Coronary artery (tissue), 2 donors: ENCODE measurements around the gene PRKCH.

Source experiments
- DNase-seq: peaks from one replicate; pipeline ENCODE4 v3.0.0-alpha.2; 2017; ENCODE audit warnings: low spot score
- H3K27ac ChIP-seq, 2 donors: fragments of 200-600 bp; sonication (generic); one replicate each; pipeline ENCODE4 v1.5.1; 2016 to 2019
- H3K4me3 ChIP-seq: fragments of 200-600 bp; sonication (generic); 2 replicates; pipeline ENCODE4 v1.5.1; 2016; ENCODE audit warnings: mild to moderate bottlenecking, moderate library complexity
- TF ChIP-seq, protein P1 (sequence below): fragments of 200-600 bp; sonication (generic); IDR thresholded peaks from one replicate; pipeline ENCODE4 v1.5.1; 2019; ENCODE audit warnings: antibody characterized with exemption

Gene PRKCH

DNA sequence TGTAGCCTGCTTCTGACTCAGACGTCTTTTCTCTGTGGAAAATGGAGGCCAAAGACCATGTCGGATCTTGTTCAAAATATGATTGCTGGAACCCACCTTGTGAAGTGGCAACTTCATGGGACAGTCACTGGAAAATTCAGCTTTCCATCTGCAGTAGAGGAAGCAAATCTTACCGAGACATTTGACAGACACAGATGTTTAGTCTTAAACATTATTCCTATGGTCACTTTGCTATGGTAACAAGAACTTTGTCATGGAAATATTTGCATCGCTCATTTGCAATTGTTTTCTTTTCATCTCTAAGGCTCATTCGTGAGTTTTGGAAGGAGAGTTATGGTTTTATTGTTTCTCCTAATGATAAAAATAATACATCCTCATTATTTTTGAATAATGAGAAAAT is 275.6 kb downstream of the PRKCH start:
- DNase-seq: no peak
- H3K4me3 ChIP-seq: no peak overlapping the region
- TF ChIP-seq, protein P1, sequence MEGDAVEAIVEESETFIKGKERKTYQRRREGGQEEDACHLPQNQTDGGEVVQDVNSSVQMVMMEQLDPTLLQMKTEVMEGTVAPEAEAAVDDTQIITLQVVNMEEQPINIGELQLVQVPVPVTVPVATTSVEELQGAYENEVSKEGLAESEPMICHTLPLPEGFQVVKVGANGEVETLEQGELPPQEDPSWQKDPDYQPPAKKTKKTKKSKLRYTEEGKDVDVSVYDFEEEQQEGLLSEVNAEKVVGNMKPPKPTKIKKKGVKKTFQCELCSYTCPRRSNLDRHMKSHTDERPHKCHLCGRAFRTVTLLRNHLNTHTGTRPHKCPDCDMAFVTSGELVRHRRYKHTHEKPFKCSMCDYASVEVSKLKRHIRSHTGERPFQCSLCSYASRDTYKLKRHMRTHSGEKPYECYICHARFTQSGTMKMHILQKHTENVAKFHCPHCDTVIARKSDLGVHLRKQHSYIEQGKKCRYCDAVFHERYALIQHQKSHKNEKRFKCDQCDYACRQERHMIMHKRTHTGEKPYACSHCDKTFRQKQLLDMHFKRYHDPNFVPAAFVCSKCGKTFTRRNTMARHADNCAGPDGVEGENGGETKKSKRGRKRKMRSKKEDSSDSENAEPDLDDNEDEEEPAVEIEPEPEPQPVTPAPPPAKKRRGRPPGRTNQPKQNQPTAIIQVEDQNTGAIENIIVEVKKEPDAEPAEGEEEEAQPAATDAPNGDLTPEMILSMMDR: no peak
- no peak overlapping the region for H3K27ac ChIP-seq

DNA sequence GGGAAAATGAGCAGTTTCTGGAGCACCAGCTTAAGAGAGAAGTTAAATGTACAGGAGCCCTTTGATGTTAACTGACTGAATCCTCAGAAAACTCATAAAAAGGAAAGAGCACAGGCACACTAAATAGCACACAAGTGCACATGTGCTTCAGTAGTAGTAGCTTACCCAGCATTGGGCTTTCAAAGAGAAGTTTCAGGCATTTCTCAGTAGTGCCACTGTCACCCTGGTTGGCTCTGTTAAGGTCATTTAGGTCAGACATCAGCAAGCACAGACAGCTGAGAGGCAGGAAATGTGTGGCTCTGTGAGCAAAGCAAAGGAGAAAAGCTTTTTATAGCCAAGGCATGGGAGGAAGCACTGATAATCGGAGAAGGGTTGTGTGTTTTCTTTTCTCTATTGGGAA is 277.6 kb downstream of the PRKCH start:
- DNase-seq: no peak
- TF ChIP-seq, protein P1: no peak

DNA sequence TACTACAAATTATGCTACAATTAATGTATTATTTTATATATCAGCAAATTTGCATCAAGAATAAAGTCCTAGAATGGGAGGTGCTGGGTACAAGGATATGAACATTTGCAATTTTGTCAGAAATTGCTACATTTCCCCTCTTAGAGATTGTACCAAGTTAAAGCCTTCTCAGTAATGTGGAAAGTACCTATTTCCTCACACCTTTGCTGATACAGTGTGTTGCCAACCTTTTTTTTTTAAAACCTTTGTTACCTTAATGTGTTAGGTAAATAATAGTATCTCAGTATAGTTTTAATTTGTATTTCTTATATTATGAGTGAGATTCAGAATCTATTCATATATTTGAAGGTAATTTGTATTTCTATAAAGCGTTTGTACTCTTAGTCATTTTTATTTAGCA is 278.6 kb downstream of the PRKCH start:
- Histone ChIP-seq H3K27ac (no peak overlapping the region), H3K4me3 (no peak overlapping the region)
- DNase-seq: no peak
- TF ChIP-seq, protein P1: no peak

More for the DNA sequence above, 277.6 kb downstream of the PRKCH start:
- H3K27ac ChIP-seq: peak overlapping the region in 1 of 2 donors; percentile 12
- H3K4me3 ChIP-seq: no peak overlapping the region
